ENCODE results near the gene SLC25A42.

DNA sequence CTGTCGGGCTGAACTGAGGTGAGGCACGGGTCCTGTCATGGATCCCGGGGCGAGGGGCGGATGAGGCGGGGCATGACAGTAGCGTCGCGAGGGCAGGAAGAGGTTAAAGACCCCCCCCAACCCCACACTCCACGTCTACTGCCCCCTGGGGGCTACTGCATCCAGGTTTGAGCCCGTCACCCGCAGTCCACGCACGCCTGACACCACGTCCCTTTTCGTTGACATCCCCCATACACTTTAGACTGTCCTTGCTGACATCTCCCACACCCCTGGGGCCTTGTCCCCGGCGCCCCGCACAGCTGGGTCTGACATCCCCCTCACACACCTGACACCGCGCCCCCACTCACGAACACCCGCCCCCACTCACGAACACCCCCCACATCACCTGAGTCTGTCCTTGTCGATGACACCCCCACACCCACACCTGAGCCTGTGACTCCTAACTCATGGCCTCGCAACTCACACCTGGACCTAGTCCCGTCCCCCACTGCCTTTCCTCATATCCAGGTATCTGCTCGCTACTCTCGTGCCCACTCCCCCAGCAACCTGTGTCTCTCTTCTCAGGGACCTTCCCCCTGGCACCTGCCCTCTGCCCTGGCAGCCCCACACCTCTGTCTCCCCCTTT lies 416 bp downstream of the SLC25A42 start:
- no peak for TF ChIP-seq EZH2 (IDR thresholded peaks at IDR 0.05; ENCODE audit: borderline replicate concordance, low read depth, low read length, poor library complexity, severe bottlenecking)
- no peak; the same call in 1 of the 2 replicates for TF ChIP-seq CTCF (conservative IDR thresholded peaks at IDR 0.05; ENCODE audit: low read depth, low read length)

Data from A673 (cell line).